ENCODE results near the gene TLR10. TPM values are rescaled to one million over a fixed set of nuclear protein-coding genes. Genes with fewer than 3 reads are reported as not detected.
"Not testable (repeated sequence)": the region's sequence is repeated elsewhere in the genome, so short reads cannot be mapped to it uniquely, and the experiment has no call there.

Gene TLR10
- total and polyA plus RNA-seq, 4 donors = 0.32 to 1.1 TPM; not detected in 2

DNA sequence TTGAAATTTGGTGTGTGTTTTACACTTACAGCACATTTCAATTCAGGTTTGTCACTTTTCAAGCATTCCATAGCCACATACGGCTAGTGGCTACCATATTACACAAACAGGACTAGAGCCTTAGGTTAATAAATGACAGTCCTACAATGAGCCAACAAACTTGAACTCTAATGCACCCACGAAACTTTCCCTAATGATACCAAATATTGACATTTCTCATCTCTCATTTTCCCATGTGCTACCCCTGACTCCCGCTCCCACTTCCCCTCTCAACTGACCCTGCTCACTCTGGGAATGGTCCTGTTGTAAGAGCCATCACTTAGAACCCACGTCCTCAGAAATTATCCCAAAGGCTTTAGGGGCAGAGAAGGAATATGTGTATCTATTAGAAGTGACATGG lies 4.9 kb upstream of the TLR10 start:
- H3K27me3 ChIP-seq (ENCODE audit: control insufficient read depth in 1 of 2, insufficient read depth in 2 of 2, low read length in 1 of 2) = no peaks in the 10 kb centered on the region
- H3K36me3 ChIP-seq (ENCODE audit: control insufficient read depth in 1 of 2, insufficient read depth in 2 of 2, low read length in 1 of 2) = no peaks in the 10 kb centered on the region
- no peak overlapping the region for H3K4me3 ChIP-seq (ENCODE audit: low read length in 2 of 2)
- H3K4me1 ChIP-seq (ENCODE audit: control insufficient read depth in 1 of 2, insufficient read depth in 2 of 2, low read length in 2 of 2) = no peaks in the 10 kb centered on the region
- intact Hi-C loops (cut with DNase I) = no loop called here
- no peaks in the 10 kb centered on the region for H3K9me3 ChIP-seq (ENCODE audit: control insufficient read depth, low read length)
- 75 to 78% methylated on average over 4 of the region's 4 CpGs for WGBS, 2 donors
- ATAC-seq (ENCODE audit: low FRiP score) = no peak
- no peak for DNase-seq
- H3K27ac ChIP-seq (ENCODE audit: low read depth in 1 of 2, low read length in 2 of 2) = no peak overlapping the region

DNA sequence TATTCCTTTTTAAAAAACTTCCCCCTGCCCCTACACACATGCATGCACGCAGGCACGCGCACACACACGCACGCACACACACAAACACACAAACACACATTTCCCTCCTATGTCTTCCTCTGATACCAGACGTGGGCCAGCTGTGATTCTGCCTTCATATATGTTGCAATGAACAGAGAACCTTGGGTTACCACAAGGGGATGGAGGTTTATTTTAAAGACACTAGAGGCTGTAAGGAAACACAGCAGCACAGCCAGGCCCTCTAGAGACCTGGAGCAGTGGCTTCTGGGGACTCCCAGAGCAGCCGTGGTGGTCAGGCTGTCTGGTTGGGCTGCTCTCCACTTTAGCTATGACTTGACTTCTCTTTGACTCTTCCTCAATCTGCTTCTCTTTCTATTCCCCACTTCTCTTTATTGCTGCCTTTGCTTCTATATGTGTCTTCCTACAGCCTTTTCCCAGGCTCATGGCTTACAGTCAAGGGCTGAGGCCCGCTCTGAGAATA lies 3.2 kb upstream of the TLR10 start:
- DNase-seq (peak in 1 of 2 donors; percentile 70), ATAC-seq (ENCODE audit: low FRiP score) (no peak)
- WGBS, 2 donors = 86 to 87% methylated on average over 8 of the region's 8 CpGs
- H3K27me3 ChIP-seq (ENCODE audit: control insufficient read depth in 1 of 2, insufficient read depth in 2 of 2, low read length in 1 of 2) = no peaks in the 10 kb centered on the region
- H3K9me3 ChIP-seq (ENCODE audit: control insufficient read depth, low read length) = no peaks in the 10 kb centered on the region
- intact Hi-C loops (cut with DNase I) = no loop called here
- H3K36me3 ChIP-seq (ENCODE audit: control insufficient read depth in 1 of 2, insufficient read depth in 2 of 2, low read length in 1 of 2) = no peaks in the 10 kb centered on the region
- no peaks in the 10 kb centered on the region for H3K4me1 ChIP-seq (ENCODE audit: control insufficient read depth in 1 of 2, insufficient read depth in 2 of 2, low read length in 2 of 2)
- H3K4me3 ChIP-seq (ENCODE audit: low read length in 2 of 2) = no peak overlapping the region
- H3K27ac ChIP-seq (ENCODE audit: low read depth in 1 of 2, low read length in 2 of 2) = no peak overlapping the region

DNA sequence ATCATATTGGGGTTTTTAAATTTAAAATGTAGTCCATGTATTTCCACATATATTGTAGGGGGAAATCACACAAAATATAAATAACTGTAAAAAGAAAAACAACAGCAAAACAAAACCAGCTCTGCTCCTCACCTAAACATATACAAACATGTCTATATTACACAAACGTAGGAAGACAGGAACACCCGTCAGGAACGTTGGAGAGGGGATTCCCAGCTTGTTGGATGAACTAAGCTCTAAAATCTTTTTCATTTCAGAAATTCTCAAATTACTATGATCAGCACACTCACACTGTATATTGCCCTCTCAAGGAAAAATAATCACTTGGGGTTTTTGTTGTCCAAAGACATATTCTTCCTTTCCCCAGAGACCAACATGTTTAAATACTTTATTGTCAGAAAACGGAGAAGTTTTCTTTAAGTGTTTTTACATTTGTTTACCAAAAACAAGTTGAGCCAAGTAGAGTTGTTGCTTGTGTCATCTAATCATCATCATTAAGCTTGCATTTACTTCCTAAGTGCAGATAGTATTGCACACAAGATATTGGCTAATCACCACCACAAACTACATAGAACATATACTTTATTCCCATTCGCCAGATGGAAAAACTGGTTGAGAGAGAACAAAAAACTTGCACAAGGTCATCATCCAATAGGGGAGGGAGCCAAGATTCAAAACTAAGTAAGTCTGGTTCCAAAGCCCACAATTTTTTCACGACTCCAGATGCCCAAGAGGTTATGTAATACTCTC lies 2.4 kb upstream of the TLR10 start:
- 60 to 66% methylated on average over 6 of the region's 6 CpGs for WGBS, 2 donors
- Histone ChIP-seq H3K9me3 (ENCODE audit: control insufficient read depth, low read length) (no peaks in the 10 kb centered on the region), H3K27me3 (ENCODE audit: control insufficient read depth in 1 of 2, insufficient read depth in 2 of 2, low read length in 1 of 2) (no peaks in the 10 kb centered on the region), H3K4me1 (ENCODE audit: control insufficient read depth in 1 of 2, insufficient read depth in 2 of 2, low read length in 2 of 2) (no peaks in the 10 kb centered on the region), H3K36me3 (ENCODE audit: control insufficient read depth in 1 of 2, insufficient read depth in 2 of 2, low read length in 1 of 2) (no peaks in the 10 kb centered on the region), H3K4me3 (ENCODE audit: low read length in 2 of 2) (no peak overlapping the region), H3K27ac (ENCODE audit: low read depth in 1 of 2, low read length in 2 of 2) (no peak overlapping the region)
- no peak for ATAC-seq (ENCODE audit: low FRiP score)
- DNase-seq = no peak
- intact Hi-C loops (cut with DNase I) = no loop called here

DNA sequence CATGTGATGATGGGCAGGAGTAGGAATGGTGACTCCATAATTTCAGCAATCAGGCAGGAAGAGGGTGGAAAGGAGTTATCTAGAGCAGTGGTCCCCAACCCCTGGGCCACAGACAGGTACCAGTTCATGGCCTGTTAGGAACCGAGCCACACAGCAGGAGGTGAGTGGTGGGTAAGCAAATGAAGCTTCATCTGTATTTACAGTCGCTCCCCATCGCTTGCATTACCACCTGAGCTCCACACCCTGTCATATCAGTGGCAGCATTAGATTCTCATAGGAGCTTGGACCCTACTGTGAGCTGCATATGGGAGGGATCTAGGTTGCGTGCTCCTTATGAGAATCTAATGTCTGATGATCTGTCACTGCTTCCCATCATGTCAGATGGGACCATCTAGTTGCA lies 1.4 kb upstream of the TLR10 start:
- no peak overlapping the region for H3K27ac ChIP-seq (ENCODE audit: low read depth in 1 of 2, low read length in 2 of 2)
- no peak overlapping the region for H3K4me3 ChIP-seq (ENCODE audit: low read length in 2 of 2)
- no peaks in the 10 kb centered on the region for H3K4me1 ChIP-seq (ENCODE audit: control insufficient read depth in 1 of 2, insufficient read depth in 2 of 2, low read length in 2 of 2)
- no peaks in the 10 kb centered on the region for H3K9me3 ChIP-seq (ENCODE audit: control insufficient read depth, low read length)
- H3K36me3 ChIP-seq (ENCODE audit: control insufficient read depth in 1 of 2, insufficient read depth in 2 of 2, low read length in 1 of 2) = no peaks in the 10 kb centered on the region
- ATAC-seq (ENCODE audit: low FRiP score) = no peak
- 91 to 93% methylated on average over 4 of the region's 4 CpGs for WGBS, 2 donors
- intact Hi-C loops (cut with DNase I) = no loop called here
- DNase-seq = no peak
- H3K27me3 ChIP-seq (ENCODE audit: control insufficient read depth in 1 of 2, insufficient read depth in 2 of 2, low read length in 1 of 2) = no peaks in the 10 kb centered on the region

DNA sequence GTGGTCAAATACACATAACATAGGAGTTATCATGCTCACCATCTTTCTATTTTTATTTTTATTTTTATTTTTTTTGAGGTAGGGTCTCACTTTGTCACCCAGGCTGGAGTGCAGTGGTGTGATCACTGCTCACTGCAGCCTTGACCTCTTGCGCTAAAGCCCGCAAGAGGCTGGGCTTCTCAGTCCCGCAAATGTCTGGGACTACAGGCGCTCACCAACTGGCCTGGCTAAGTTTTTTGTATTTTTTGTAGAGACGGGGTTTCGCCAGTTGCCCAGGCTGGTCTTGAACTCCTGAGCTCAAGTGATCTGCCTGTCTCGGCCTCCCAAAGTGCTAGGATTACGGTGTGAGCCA lies 295 bp upstream of the TLR10 start:
- ATAC-seq (ENCODE audit: low FRiP score) (no peak), DNase-seq (no peak)
- Histone ChIP-seq H3K9me3 (ENCODE audit: control insufficient read depth, low read length) (no peaks in the 10 kb centered on the region), H3K4me1 (ENCODE audit: control insufficient read depth in 1 of 2, insufficient read depth in 2 of 2, low read length in 2 of 2) (no peaks in the 10 kb centered on the region), H3K36me3 (ENCODE audit: control insufficient read depth in 1 of 2, insufficient read depth in 2 of 2, low read length in 1 of 2) (no peaks in the 10 kb centered on the region), H3K4me3 (ENCODE audit: low read length in 2 of 2) (no peak overlapping the region), H3K27ac (ENCODE audit: low read depth in 1 of 2, low read length in 2 of 2) (no peak overlapping the region), H3K27me3 (ENCODE audit: control insufficient read depth in 1 of 2, insufficient read depth in 2 of 2, low read length in 1 of 2) (no peaks in the 10 kb centered on the region)
- 84 to 85% methylated on average over 8 of the region's 8 CpGs for WGBS, 2 donors
- intact Hi-C loops (cut with DNase I) = no loop called here

DNA sequence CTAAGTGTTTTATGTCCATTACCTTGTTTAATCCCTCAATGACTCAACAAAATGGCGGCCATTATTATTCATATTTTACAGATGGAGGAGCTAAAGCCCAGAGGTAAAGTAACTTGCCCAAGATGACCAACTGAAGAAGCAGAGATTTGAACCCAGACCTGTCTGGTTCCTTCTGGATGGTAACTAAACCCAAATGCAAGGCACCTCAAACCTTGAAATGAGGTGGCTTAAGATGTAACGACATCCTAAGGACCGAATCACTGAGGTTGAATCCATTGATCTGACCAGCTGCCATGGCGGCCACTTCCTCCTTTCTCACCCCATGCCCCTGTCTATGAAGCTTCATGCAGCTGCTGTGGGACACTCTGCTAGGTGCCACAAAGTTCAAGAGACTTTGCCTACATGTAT lies 932 bp downstream of the TLR10 start:
- 94 to 97% methylated on average over 4 of the region's 4 CpGs for WGBS, 2 donors
- no peak overlapping the region for H3K4me3 ChIP-seq (ENCODE audit: low read length in 2 of 2)
- H3K27ac ChIP-seq (ENCODE audit: low read depth in 1 of 2, low read length in 2 of 2) = no peak overlapping the region
- no peaks in the 10 kb centered on the region for H3K36me3 ChIP-seq (ENCODE audit: control insufficient read depth in 1 of 2, insufficient read depth in 2 of 2, low read length in 1 of 2)
- H3K4me1 ChIP-seq (ENCODE audit: control insufficient read depth in 1 of 2, insufficient read depth in 2 of 2, low read length in 2 of 2) = no peaks in the 10 kb centered on the region
- H3K9me3 ChIP-seq (ENCODE audit: control insufficient read depth, low read length) = no peaks in the 10 kb centered on the region
- no peak for DNase-seq
- H3K27me3 ChIP-seq (ENCODE audit: control insufficient read depth in 1 of 2, insufficient read depth in 2 of 2, low read length in 1 of 2) = no peaks in the 10 kb centered on the region
- intact Hi-C loops (cut with DNase I) = no loop called here
- ATAC-seq (ENCODE audit: low FRiP score) = no peak

DNA sequence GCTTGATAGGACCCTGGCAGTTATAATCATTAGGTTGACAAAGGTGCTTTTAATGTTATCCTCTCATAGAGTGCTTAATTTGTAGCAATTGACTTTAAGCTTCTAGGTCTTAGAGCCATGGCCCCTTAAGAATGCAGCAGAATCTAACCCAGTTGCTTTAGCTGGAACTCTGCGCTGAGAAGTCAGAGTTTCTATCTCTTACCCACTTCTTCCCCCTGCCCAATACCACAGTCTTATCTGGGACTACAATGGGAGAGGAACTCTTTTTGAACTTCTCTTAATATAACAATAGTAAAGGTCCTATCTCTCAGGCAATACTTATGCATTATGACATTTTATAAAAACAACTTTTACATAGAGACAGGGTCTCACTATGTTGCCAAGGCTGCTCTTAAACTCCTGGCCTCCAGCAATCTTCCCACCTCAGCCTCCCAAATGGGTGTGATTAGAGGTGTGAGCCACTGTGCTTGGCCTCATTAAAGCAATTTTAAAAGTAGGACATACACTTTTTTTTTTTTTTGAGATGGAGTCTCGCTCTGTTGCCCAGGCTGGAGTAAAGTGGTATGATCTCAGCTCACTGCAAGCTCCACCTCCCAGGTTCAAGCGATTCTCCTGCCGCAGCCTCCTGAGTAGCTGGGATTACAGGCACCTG lies 1.8 kb downstream of the TLR10 start:
- H3K27ac ChIP-seq (ENCODE audit: low read depth in 1 of 2, low read length in 2 of 2) = no peak overlapping the region
- H3K27me3 ChIP-seq (ENCODE audit: control insufficient read depth in 1 of 2, insufficient read depth in 2 of 2, low read length in 1 of 2) = no peaks in the 10 kb centered on the region
- WGBS, 2 donors = 95 to 97% methylated on average over 4 of the region's 4 CpGs
- no peaks in the 10 kb centered on the region for H3K36me3 ChIP-seq (ENCODE audit: control insufficient read depth in 1 of 2, insufficient read depth in 2 of 2, low read length in 1 of 2)
- H3K4me3 ChIP-seq (ENCODE audit: low read length in 2 of 2) = no peak overlapping the region
- intact Hi-C loops (cut with DNase I) = no loop called here
- H3K9me3 ChIP-seq (ENCODE audit: control insufficient read depth, low read length) = no peaks in the 10 kb centered on the region
- H3K4me1 ChIP-seq (ENCODE audit: control insufficient read depth in 1 of 2, insufficient read depth in 2 of 2, low read length in 2 of 2) = no peaks in the 10 kb centered on the region
- ATAC-seq (ENCODE audit: low FRiP score) (no peak), DNase-seq (no peak)

DNA sequence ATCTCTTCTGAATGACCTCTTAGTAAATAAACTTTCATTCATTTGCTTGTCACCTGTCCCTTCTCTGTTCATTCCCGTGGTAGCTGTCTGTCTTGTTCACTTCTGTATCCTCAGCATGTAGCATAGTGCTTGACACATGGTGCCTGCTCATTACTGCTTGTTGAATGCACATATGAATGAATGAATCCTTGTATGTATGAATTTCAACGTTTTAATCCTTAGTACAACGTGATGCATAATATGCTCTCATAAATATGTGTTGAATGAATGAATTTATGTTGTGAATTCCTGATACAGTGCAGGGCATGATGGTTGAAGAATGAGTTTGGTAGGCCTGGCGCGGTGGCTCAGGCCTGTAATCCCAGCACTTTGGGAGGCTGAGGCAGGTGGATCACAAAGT lies 3.0 kb downstream of the TLR10 start:
- no peak for DNase-seq
- Histone ChIP-seq H3K4me1 (ENCODE audit: control insufficient read depth in 1 of 2, insufficient read depth in 2 of 2, low read length in 2 of 2) (no peaks in the 10 kb centered on the region), H3K36me3 (ENCODE audit: control insufficient read depth in 1 of 2, insufficient read depth in 2 of 2, low read length in 1 of 2) (no peaks in the 10 kb centered on the region), H3K27me3 (ENCODE audit: control insufficient read depth in 1 of 2, insufficient read depth in 2 of 2, low read length in 1 of 2) (no peaks in the 10 kb centered on the region), H3K9me3 (ENCODE audit: control insufficient read depth, low read length) (no peaks in the 10 kb centered on the region), H3K4me3 (ENCODE audit: low read length in 2 of 2) (no peak overlapping the region), H3K27ac (ENCODE audit: low read depth in 1 of 2, low read length in 2 of 2) (no peak overlapping the region)
- 81 to 84% methylated on average over 5 of the region's 5 CpGs for WGBS, 2 donors
- intact Hi-C loops (cut with DNase I) = no loop called here
- no peak for ATAC-seq (ENCODE audit: low FRiP score)

DNA sequence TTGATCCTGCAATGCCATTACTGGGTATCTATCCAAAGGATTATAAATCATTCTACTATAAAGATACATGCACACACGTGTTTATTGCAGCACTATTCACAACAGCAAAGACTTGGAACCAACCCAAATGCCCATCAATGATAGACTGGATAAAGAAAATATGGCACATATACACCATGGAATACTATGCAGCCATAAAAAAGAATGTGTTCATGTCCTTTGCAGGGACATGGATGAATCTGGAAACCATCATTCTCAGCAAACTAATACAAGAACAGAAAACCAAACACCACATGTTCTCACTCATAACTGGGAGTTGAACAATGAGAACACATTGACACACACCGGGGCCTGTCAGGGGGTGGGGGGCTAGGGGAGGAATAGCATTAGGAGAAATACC lies 4.9 kb downstream of the TLR10 start:
- 78 to 80% methylated on average over 2 of the region's 2 CpGs for WGBS, 2 donors
- H3K27me3 ChIP-seq (ENCODE audit: control insufficient read depth in 1 of 2, insufficient read depth in 2 of 2, low read length in 1 of 2); H3K36me3 ChIP-seq (ENCODE audit: control insufficient read depth in 1 of 2, insufficient read depth in 2 of 2, low read length in 1 of 2); H3K9me3 ChIP-seq (ENCODE audit: control insufficient read depth, low read length); ATAC-seq (ENCODE audit: low FRiP score); DNase-seq; intact Hi-C loops (cut with DNase I); H3K4me1 ChIP-seq (ENCODE audit: control insufficient read depth in 1 of 2, insufficient read depth in 2 of 2, low read length in 2 of 2); H3K4me3 ChIP-seq (ENCODE audit: low read length in 2 of 2); H3K27ac ChIP-seq (ENCODE audit: low read depth in 1 of 2, low read length in 2 of 2): not testable (repeated sequence)

All from aorta (tissue), 5 donors.